A549 (cell line): Measurements from ENCODE around the gene PGM1. TPM values are rescaled to one million over a fixed set of nuclear protein-coding genes. Genes with fewer than 3 reads are reported as not detected.

Experiments
- ATAC-seq, 2 experiments: fragments of 200-7000 bp in 1 of 2; fragments of >200 bp in 1 of 2; cut with Nextera tagmentation in 1 of 2; cut with Tn5 transposase in 1 of 2; 3 replicates each; pipeline versions ENCODE4 v1.8.0 to v1.9.1; 2018 to 2020; ENCODE audit warnings: mild to moderate bottlenecking in 1 of 2, moderate library complexity in 1 of 2
- CTCF ChIA-PET: fragments of 300-600 bp; sonication (Branson Sonifier 250); formaldehyde crosslinking; extraction: SDS; loops from one replicate; lab custom pipeline; 2021; ENCODE audit warnings: antibody characterized with exemption, inconsistent platforms; lab: Yijun Ruan, JAX
- POLR2A ChIA-PET: fragments of 350-600 bp; formaldehyde crosslinking; extraction: SDS; loops from one replicate; lab custom pipeline; 2021; ENCODE audit warnings: antibody characterized with exemption, inconsistent platforms; lab: Yijun Ruan, JAX
- DNase-seq, 2 experiments: peaks; one replicate each; pipeline versions ENCODE4 v3.0.0 to v3.0.0-alpha.2; 2011 to 2016; ENCODE audit warnings: low read depth in 1 of 2, low spot score in 1 of 2
- FAIRE-seq: peaks from 2 replicates; lab custom pipeline; 2011; peaks lifted over from hg19 to GRCh38; lab: Jason Lieb, UNC
- H3K27ac ChIP-seq, 2 experiments: fragments of >200 bp; sonication (Bioruptor Twin); formaldehyde crosslinking; 3 replicates each; pipeline ENCODE4 v1.5.1; 2016 to 2017
- H3K4me1 ChIP-seq: fragments of >200 bp; sonication (Bioruptor Twin); formaldehyde crosslinking; 3 replicates; pipeline ENCODE4 v1.6.1; 2016
- H3K4me2 ChIP-seq: fragments of >200 bp; sonication (Bioruptor Twin); formaldehyde crosslinking; 3 replicates; pipeline ENCODE4 v1.6.1; 2016
- H3K4me3 ChIP-seq: fragments of >200 bp; sonication (Bioruptor Twin); formaldehyde crosslinking; 3 replicates; pipeline ENCODE4 v1.5.1; 2016
- H3K9me3 ChIP-seq: fragments of >200 bp; sonication (Bioruptor Twin); formaldehyde crosslinking; 3 replicates; pipeline ENCODE4 v1.6.1; 2016
- ATOH8 ChIP-seq: fragments of 250-450 bp; sonication (Bioruptor Pico); IDR thresholded peaks from 2 replicates; pipeline ENCODE4 v1.5.0; 2020; ENCODE audit warnings: low read depth, mild to moderate bottlenecking, moderate library complexity
- BCL3 ChIP-seq: fragments of >200 bp; sonication (Bioruptor Twin); formaldehyde crosslinking; IDR thresholded peaks from 3 replicates; pipeline ENCODE4 v1.6.1; 2016
- BHLHE40 ChIP-seq: IDR thresholded peaks from 2 replicates; pipeline ENCODE4 v1.6.1; 2012; ENCODE audit warnings: low read depth, low read length, inconsistent platforms
- CBX8 ChIP-seq: fragments of 200-600 bp; sonication (generic); IDR thresholded peaks from 2 replicates; pipeline ENCODE4 v1.6.1; 2016
- CHD2 ChIP-seq: fragments of 150-350 bp; IDR thresholded peaks from 2 replicates; pipeline ENCODE4 v1.6.1; 2014; ENCODE audit warnings: low read length; ENCODE audit not compliant: partially characterized antibody
- CTCF ChIP-seq: fragments of >200 bp; sonication (Bioruptor Twin); formaldehyde crosslinking; IDR thresholded peaks from 3 replicates; pipeline ENCODE4 v1.5.1; 2016
- E2F6 ChIP-seq: IDR thresholded peaks from 2 replicates; pipeline ENCODE4 v1.6.1; 2012; ENCODE audit warnings: low read depth, borderline replicate concordance
- EHMT2 ChIP-seq: fragments of 200-600 bp; sonication (generic); IDR thresholded peaks from 2 replicates; pipeline ENCODE4 v1.6.1; 2016; ENCODE audit warnings: antibody characterized with exemption, low read depth, mild to moderate bottlenecking, moderate library complexity
- ELK1 ChIP-seq: fragments of 150-350 bp; IDR thresholded peaks from 2 replicates; pipeline ENCODE4 v1.6.1; 2014; ENCODE audit warnings: low read depth, mild to moderate bottlenecking, low read length
- FOSB ChIP-seq: fragments of 250-450 bp; sonication (Bioruptor Pico); IDR thresholded peaks from 2 replicates; pipeline ENCODE4 v1.5.0; 2020; ENCODE audit warnings: mild to moderate bottlenecking, moderate library complexity
- HEYL ChIP-seq: fragments of 250-450 bp; sonication (Bioruptor Pico); IDR thresholded peaks from 2 replicates; pipeline ENCODE4 v1.8.0; 2021; ENCODE audit warnings: mild to moderate bottlenecking, moderate library complexity
- HOXB13 ChIP-seq: fragments of 250-450 bp; sonication (Bioruptor Pico); IDR thresholded peaks from 2 replicates; pipeline ENCODE4 v1.5.0; 2020; ENCODE audit warnings: low read depth, mild to moderate bottlenecking, moderate library complexity
- JUN ChIP-seq, 2 experiments: fragments of >200 bp; sonication (Bioruptor Twin); formaldehyde crosslinking; IDR thresholded peaks; 2 replicates in 1 of 2; 3 replicates in 1 of 2; pipeline ENCODE4 v1.6.1; 2016 to 2017
- MAZ ChIP-seq: fragments of 150-350 bp; IDR thresholded peaks from 2 replicates; pipeline ENCODE4 v1.6.1; 2014; ENCODE audit warnings: antibody characterized with exemption, low read depth, low read length, borderline replicate concordance
- NPAS2 ChIP-seq: fragments of 250-450 bp; sonication (Bioruptor Pico); IDR thresholded peaks from 2 replicates; pipeline ENCODE4 v1.8.0; 2022; ENCODE audit warnings: mild to moderate bottlenecking, moderate library complexity, borderline replicate concordance
- POLR2AphosphoS2 ChIP-seq: conservative IDR thresholded peaks from 2 replicates; pipeline ENCODE4 v1.6.1; 2012; ENCODE audit warnings: low read length, improper control_type of control experiment, inconsistent platforms
- REST ChIP-seq: fragments of 200-600 bp; sonication (generic); IDR thresholded peaks from 2 replicates; pipeline ENCODE4 v1.6.1; 2016; ENCODE audit warnings: antibody characterized with exemption, mild to moderate bottlenecking, moderate library complexity
- RFX5 ChIP-seq: fragments of 450-650 bp; IDR thresholded peaks from 2 replicates; pipeline ENCODE4 v1.7.1; 2014; ENCODE audit warnings: antibody characterized with exemption, mild to moderate bottlenecking, moderate library complexity
- RNF2 ChIP-seq: fragments of 200-600 bp; sonication (generic); IDR thresholded peaks from 2 replicates; pipeline ENCODE4 v1.6.1; 2016; ENCODE audit warnings: low read depth, mild to moderate bottlenecking, antibody characterized with exemption, moderate library complexity, borderline replicate concordance
- SMC3 ChIP-seq: fragments of >200 bp; sonication (Bioruptor Twin); formaldehyde crosslinking; IDR thresholded peaks from 3 replicates; pipeline ENCODE4 v1.6.1; 2018; ENCODE audit warnings: inconsistent platforms
- SREBF2 ChIP-seq: fragments of 450-650 bp; IDR thresholded peaks from 2 replicates; pipeline ENCODE4 v1.6.1; 2014; ENCODE audit warnings: mild to moderate bottlenecking, moderate library complexity
- USF2 ChIP-seq: fragments of 450-650 bp; IDR thresholded peaks from 2 replicates; pipeline ENCODE4 v1.6.1; 2014; ENCODE audit warnings: antibody characterized with exemption
- ZC3H11A ChIP-seq: fragments of 450-650 bp; IDR thresholded peaks from 2 replicates; pipeline ENCODE4 v1.6.1; 2014; ENCODE audit warnings: antibody characterized with exemption, mild to moderate bottlenecking
- ZFP36 ChIP-seq: fragments of 450-650 bp; IDR thresholded peaks from 2 replicates; pipeline ENCODE4 v1.6.1; 2014; ENCODE audit warnings: borderline replicate concordance; ENCODE audit not compliant: partially characterized antibody
- WGBS: methylation state at CpG from one replicate; pipeline ENCODE4 v1.1.6; 2017; ENCODE audit errors: missing lambda C conversion rate; 5-methylcytosine and 5-hydroxymethylcytosine counted together
- polyA plus RNA-seq, 4 experiments: library from polyadenylated mRNA; depleted of rRNA in 3 of 4; stranded (reverse); fragments of >200 nt; fragmentation: RNase III in 1 of 4; extraction: RNeasy Plus Mini Kit Qiagen cat#74134 plus additional on column Dnase treatment in 1 of 4; gene quantifications; 2 replicates in 3 of 4; 3 replicates in 1 of 4; pipeline ENCODE4 v1.2.3, GENCODE V29; 2011 to 2017

PGM1 gene
- polyA plus RNA-seq, 2 of the 4 experiments (the other 2 are of a cell fraction), result 25.5 to 50.2 TPM

- no peak overlapping the region for H3K27ac ChIP-seq
- TF ChIP-seq JUN (IDR thresholded peaks at IDR 0.05), result no peak
- TF ChIP-seq RNF2, result no peak
- no peak for TF ChIP-seq ATOH8 (CRISPR knock-in tag)
- TF ChIP-seq ZFP36, result no peak
- no peak for TF ChIP-seq RFX5
- TF ChIP-seq SMC3, result no peak
- TF ChIP-seq FOSB, result no peak
- TF ChIP-seq CBX8, result no peak
- TF ChIP-seq CTCF, result no peak
- TF ChIP-seq BHLHE40, result no peak
- TF ChIP-seq BCL3, result no peak
- no peak for TF ChIP-seq ZC3H11A
- no peak for TF ChIP-seq USF2
- no peak for TF ChIP-seq HOXB13
- TF ChIP-seq SREBF2, result no peak
- TF ChIP-seq E2F6, result no peak
- no peak for FAIRE-seq
Observed at GRCh38 chr1:63683759-63684158, 90.5 kb downstream of the PGM1 start.

GRCh38 chr1:63686696-63687095, 93.5 kb downstream of the PGM1 start:
- no peak for DNase-seq
- H3K27ac ChIP-seq, result no peak overlapping the region
- H3K9me3 ChIP-seq, result no peaks in the 10 kb centered on the region
- H3K4me2 ChIP-seq, result no peak overlapping the region
- ChIA-PET POLR2A (no interaction called here), CTCF (interaction anchor here (1.4 kb wide), 1 partner anchor 13 kb away, joined by 4 read pairs; no protein-coding TSS in a partner anchor)
- no peak for ATAC-seq
- H3K4me3 ChIP-seq, result no peak overlapping the region
- no peak for FAIRE-seq
- H3K4me1 ChIP-seq, result peaks cover 11% of the 10 kb centered on the region
- WGBS, result 100% methylated on average over 1 of the region's 1 CpG
- no peak for TF ChIP-seq CHD2
- TF ChIP-seq USF2, result no peak
- TF ChIP-seq SREBF2, result no peak
- TF ChIP-seq REST, result no peak
- TF ChIP-seq JUN (IDR thresholded peaks at IDR 0.05), result no peak
- no peak for TF ChIP-seq NPAS2 (CRISPR knock-in tag)
- TF ChIP-seq FOSB, result no peak
- no peak for TF ChIP-seq RNF2
- TF ChIP-seq HEYL (CRISPR knock-in tag), result no peak
- no peak for TF ChIP-seq BCL3
- no peak for TF ChIP-seq ELK1
- TF ChIP-seq MAZ, result no peak
- no peak for TF ChIP-seq POLR2AphosphoS2
- TF ChIP-seq EHMT2, result no peak

More at GRCh38 chr1:63683759-63684158, 90.5 kb downstream of the PGM1 start:
- DNase-seq, result no peak
- Histone ChIP-seq H3K4me3 (no peak overlapping the region), H3K4me2 (no peak overlapping the region), H3K4me1 (no peaks in the 10 kb centered on the region), H3K9me3 (peaks cover 15% of the 10 kb centered on the region)
- POLR2A ChIA-PET, result no interaction called here
- 96% methylated on average over 3 of the region's 3 CpGs for WGBS
- CTCF ChIA-PET, result interaction anchor here (0.6 to 4.0 kb wide), 4 partner anchors 8 to 22 kb away, joined by 3 to 22 read pairs (median 6); no protein-coding TSS in a partner anchor
- ATAC-seq, result no peak
